ENCODE data around the gene AP4S1. TPM values are rescaled to one million over a fixed set of nuclear protein-coding genes. Genes with fewer than 3 reads are reported as not detected.
"Not testable (repeated sequence)": the region's sequence is repeated elsewhere in the genome, so short reads cannot be mapped to it uniquely, and the experiment has no call there.

Gene AP4S1
- total RNA-seq (2012; rRNA removed), result 4.8 and 7.9 TPM in 2 replicates

GRCh38 chr14:31025367-31026076, at the start of gene AP4S1:
Gene AP4S1 (plus strand): TSS chr14:31025649. CDS start chr14:31066197, 40,548 bp downstream.
- peak within 1 kb of the TSS; percentile 84 for H3K4me2 ChIP-seq (ENCODE audit: low read length)
- H3K9ac ChIP-seq (ENCODE audit: low read depth, low read length), result peak within 1 kb of the TSS; percentile 90
- no peaks in the 10 kb centered on the region for H3K9me3 ChIP-seq (replicated peaks; ENCODE audit: low read length)
- peaks cover 15% of the 10 kb centered on the region for H3K4me1 ChIP-seq (ENCODE audit: control insufficient read depth, insufficient read depth, low read length)
- H3K27me3 ChIP-seq (ENCODE audit: control insufficient read depth, insufficient read depth, low read length), result no peaks in the 10 kb centered on the region
- H3K4me3 ChIP-seq (ENCODE audit: low read length), result peak within 1 kb of the TSS; percentile 99
- H3K36me3 ChIP-seq (ENCODE audit: insufficient read depth, low read length), result peaks cover 2% of the 10 kb centered on the region

GRCh38 chr14:30977752-30978151, 47.7 kb upstream of the AP4S1 start:
- no peaks in the 10 kb centered on the region for H3K27me3 ChIP-seq (ENCODE audit: control insufficient read depth, insufficient read depth, low read length)
- no peak overlapping the region for H3K9ac ChIP-seq (ENCODE audit: low read depth, low read length)
- no peaks in the 10 kb centered on the region for H3K36me3 ChIP-seq (ENCODE audit: insufficient read depth, low read length)
- no peak overlapping the region for H3K4me2 ChIP-seq (ENCODE audit: low read length)
- no peak overlapping the region for H3K4me3 ChIP-seq (ENCODE audit: low read length)
- no peaks in the 10 kb centered on the region for H3K4me1 ChIP-seq (ENCODE audit: control insufficient read depth, insufficient read depth, low read length)
- no peaks in the 10 kb centered on the region for H3K9me3 ChIP-seq (replicated peaks; ENCODE audit: low read length)

GRCh38 chr14:30980106-30980704, 45.2 kb upstream of the AP4S1 start:
- not testable (repeated sequence) for H3K36me3 ChIP-seq (ENCODE audit: insufficient read depth, low read length)

GRCh38 chr14:30980980-30981379, 44.5 kb upstream of the AP4S1 start:
- no peaks in the 10 kb centered on the region for H3K36me3 ChIP-seq (ENCODE audit: insufficient read depth, low read length)
- H3K9ac ChIP-seq (ENCODE audit: low read depth, low read length), result no peak overlapping the region
- H3K4me3 ChIP-seq (ENCODE audit: low read length), result no peak overlapping the region
- no peaks in the 10 kb centered on the region for H3K9me3 ChIP-seq (replicated peaks; ENCODE audit: low read length)
- no peaks in the 10 kb centered on the region for H3K27me3 ChIP-seq (ENCODE audit: control insufficient read depth, insufficient read depth, low read length)
- no peaks in the 10 kb centered on the region for H3K4me1 ChIP-seq (ENCODE audit: control insufficient read depth, insufficient read depth, low read length)
- no peak overlapping the region for H3K4me2 ChIP-seq (ENCODE audit: low read length)

More at GRCh38 chr14:30980106-30980704, 45.2 kb upstream of the AP4S1 start:
- not testable (repeated sequence) for H3K9me3 ChIP-seq (replicated peaks; ENCODE audit: low read length); H3K9ac ChIP-seq (ENCODE audit: low read depth, low read length); H3K27me3 ChIP-seq (ENCODE audit: control insufficient read depth, insufficient read depth, low read length); H3K4me2 ChIP-seq (ENCODE audit: low read length); H3K4me3 ChIP-seq (ENCODE audit: low read length); H3K4me1 ChIP-seq (ENCODE audit: control insufficient read depth, insufficient read depth, low read length)

GRCh38 chr14:30982533-30982932, 42.9 kb upstream of the AP4S1 start:
- H3K4me1 ChIP-seq (ENCODE audit: control insufficient read depth, insufficient read depth, low read length), result no peaks in the 10 kb centered on the region
- H3K4me3 ChIP-seq (ENCODE audit: low read length), result no peak overlapping the region
- H3K27me3 ChIP-seq (ENCODE audit: control insufficient read depth, insufficient read depth, low read length), result no peaks in the 10 kb centered on the region
- H3K4me2 ChIP-seq (ENCODE audit: low read length), result no peak overlapping the region
- no peaks in the 10 kb centered on the region for H3K36me3 ChIP-seq (ENCODE audit: insufficient read depth, low read length)
- no peak overlapping the region for H3K9ac ChIP-seq (ENCODE audit: low read depth, low read length)
- H3K9me3 ChIP-seq (replicated peaks; ENCODE audit: low read length), result no peaks in the 10 kb centered on the region

- H3K9me3 ChIP-seq (replicated peaks; ENCODE audit: low read length), result no peaks in the 10 kb centered on the region
- H3K9ac ChIP-seq (ENCODE audit: low read depth, low read length), result no peak overlapping the region
- no peak overlapping the region for H3K4me2 ChIP-seq (ENCODE audit: low read length)
- no peaks in the 10 kb centered on the region for H3K36me3 ChIP-seq (ENCODE audit: insufficient read depth, low read length)
- no peak overlapping the region for H3K4me3 ChIP-seq (ENCODE audit: low read length)
- H3K4me1 ChIP-seq (ENCODE audit: control insufficient read depth, insufficient read depth, low read length), result peaks cover 8% of the 10 kb centered on the region
- H3K27me3 ChIP-seq (ENCODE audit: control insufficient read depth, insufficient read depth, low read length), result no peaks in the 10 kb centered on the region
These were observed 41.6 kb upstream of the AP4S1 start for GRCh38 chr14:30983858-30984257.

- Histone ChIP-seq H3K9me3 (replicated peaks; ENCODE audit: low read length) (no peaks in the 10 kb centered on the region), H3K4me3 (ENCODE audit: low read length) (no peak overlapping the region), H3K4me2 (ENCODE audit: low read length) (no peak overlapping the region), H3K9ac (ENCODE audit: low read depth, low read length) (no peak overlapping the region), H3K4me1 (ENCODE audit: control insufficient read depth, insufficient read depth, low read length) (peaks cover 9% of the 10 kb centered on the region), H3K36me3 (ENCODE audit: insufficient read depth, low read length) (no peaks in the 10 kb centered on the region), H3K27me3 (ENCODE audit: control insufficient read depth, insufficient read depth, low read length) (no peaks in the 10 kb centered on the region)
These were observed 39.7 kb upstream of the AP4S1 start for GRCh38 chr14:30985796-30986195.

- no peaks in the 10 kb centered on the region for H3K9me3 ChIP-seq (replicated peaks; ENCODE audit: low read length)
- H3K27me3 ChIP-seq (ENCODE audit: control insufficient read depth, insufficient read depth, low read length), result no peaks in the 10 kb centered on the region
- H3K4me2 ChIP-seq (ENCODE audit: low read length), result no peak overlapping the region
- H3K36me3 ChIP-seq (ENCODE audit: insufficient read depth, low read length), result no peaks in the 10 kb centered on the region
- H3K4me1 ChIP-seq (ENCODE audit: control insufficient read depth, insufficient read depth, low read length), result peaks cover 9% of the 10 kb centered on the region
- H3K9ac ChIP-seq (ENCODE audit: low read depth, low read length), result no peak overlapping the region
- H3K4me3 ChIP-seq (ENCODE audit: low read length), result no peak overlapping the region
These were observed 36.9 kb upstream of the AP4S1 start for GRCh38 chr14:30988509-30988908.

- H3K4me3 ChIP-seq (ENCODE audit: low read length), result no peak overlapping the region
- H3K9ac ChIP-seq (ENCODE audit: low read depth, low read length), result no peak overlapping the region
- H3K9me3 ChIP-seq (replicated peaks; ENCODE audit: low read length), result no peaks in the 10 kb centered on the region
- H3K27me3 ChIP-seq (ENCODE audit: control insufficient read depth, insufficient read depth, low read length), result no peaks in the 10 kb centered on the region
- H3K4me1 ChIP-seq (ENCODE audit: control insufficient read depth, insufficient read depth, low read length), result peaks cover 20% of the 10 kb centered on the region
- H3K4me2 ChIP-seq (ENCODE audit: low read length), result no peak overlapping the region
- no peaks in the 10 kb centered on the region for H3K36me3 ChIP-seq (ENCODE audit: insufficient read depth, low read length)
These were observed 34.7 kb upstream of the AP4S1 start for GRCh38 chr14:30990770-30991169.

GRCh38 chr14:30991408-30991807, 34.0 kb upstream of the AP4S1 start:
- Histone ChIP-seq H3K27me3 (ENCODE audit: control insufficient read depth, insufficient read depth, low read length) (no peaks in the 10 kb centered on the region), H3K4me2 (ENCODE audit: low read length) (no peak overlapping the region), H3K4me3 (ENCODE audit: low read length) (no peak overlapping the region), H3K36me3 (ENCODE audit: insufficient read depth, low read length) (no peaks in the 10 kb centered on the region), H3K9me3 (replicated peaks; ENCODE audit: low read length) (no peaks in the 10 kb centered on the region), H3K9ac (ENCODE audit: low read depth, low read length) (no peak overlapping the region), H3K4me1 (ENCODE audit: control insufficient read depth, insufficient read depth, low read length) (peaks cover 25% of the 10 kb centered on the region)

- no peaks in the 10 kb centered on the region for H3K36me3 ChIP-seq (ENCODE audit: insufficient read depth, low read length)
These were observed 32.4 kb upstream of the AP4S1 start for GRCh38 chr14:30993071-30993470.

More at GRCh38 chr14:30993071-30993470, 32.4 kb upstream of the AP4S1 start:
- H3K9me3 ChIP-seq (replicated peaks; ENCODE audit: low read length), result peaks cover 2% of the 10 kb centered on the region
- H3K9ac ChIP-seq (ENCODE audit: low read depth, low read length), result no peak overlapping the region
- no peak overlapping the region for H3K4me2 ChIP-seq (ENCODE audit: low read length)
- no peaks in the 10 kb centered on the region for H3K27me3 ChIP-seq (ENCODE audit: control insufficient read depth, insufficient read depth, low read length)
- H3K4me1 ChIP-seq (ENCODE audit: control insufficient read depth, insufficient read depth, low read length), result peaks cover 22% of the 10 kb centered on the region
- no peak overlapping the region for H3K4me3 ChIP-seq (ENCODE audit: low read length)

Data from skeletal muscle satellite cell (primary cell).